HUES48 (cell line): ENCODE results near the gene DTNBP1.

Experiments
- H3K27ac ChIP-seq: one replicate; pipeline ENCODE4 v1.7.0; 2013; ENCODE audit warnings: low read depth, low read length, inconsistent platforms
- H3K27me3 ChIP-seq: 2 replicates; pipeline ENCODE4 v1.6.1; 2013; ENCODE audit warnings: mild to moderate bottlenecking, low read length; ENCODE audit not compliant: control insufficient read depth, insufficient read depth
- H3K36me3 ChIP-seq: 2 replicates; pipeline ENCODE4 v1.6.1; 2013; ENCODE audit warnings: low read length; ENCODE audit not compliant: control insufficient read depth, insufficient read depth
- H3K4me1 ChIP-seq: 2 replicates; pipeline ENCODE4 v1.6.1; 2013; ENCODE audit warnings: mild to moderate bottlenecking, low read length; ENCODE audit not compliant: control insufficient read depth, insufficient read depth
- H3K4me3 ChIP-seq: 2 replicates; pipeline ENCODE4 v1.5.1; 2013; ENCODE audit warnings: mild to moderate bottlenecking, low read depth, low read length
- H3K9ac ChIP-seq: 2 replicates; pipeline ENCODE4 v1.6.1; 2013; ENCODE audit warnings: mild to moderate bottlenecking, low read depth, low read length, moderate library complexity
- H3K9me3 ChIP-seq: 2 replicates; pipeline ENCODE4 v1.6.1; 2013; ENCODE audit warnings: low read length; ENCODE audit not compliant: control insufficient read depth, insufficient read depth

The DTNBP1 gene

GRCh38 chr6:15473174-15473573 lies 189.7 kb downstream of the DTNBP1 start:
- Histone ChIP-seq H3K27me3 (no peaks in the 10 kb centered on the region), H3K27ac (no peak overlapping the region), H3K4me1 (peaks cover 40% of the 10 kb centered on the region), H3K9ac (no peak overlapping the region), H3K36me3 (peaks cover 83% of the 10 kb centered on the region), H3K4me3 (no peak overlapping the region), H3K9me3 (no peaks in the 10 kb centered on the region)
